ENCODE data around the gene S100A2.

S100A2 gene

GRCh38 chr1:153612111-153612754 lies 46.6 kb upstream of the S100A2 start:
- H3K4me3 ChIP-seq (ENCODE audit: low read length): peak overlapping the region; percentile 100
- peak; percentile 33 for DNase-seq (ENCODE audit: low read depth)
- TF ChIP-seq CTCF (IDR thresholded peaks at IDR 0.05; ENCODE audit: insufficient read depth, low read depth, low read length, missing control alignments): no peak

- peak overlapping the region; percentile 100 for H3K4me3 ChIP-seq (ENCODE audit: low read length)
- no peak for TF ChIP-seq CTCF (IDR thresholded peaks at IDR 0.05; ENCODE audit: insufficient read depth, low read depth, low read length, missing control alignments)
- peak; percentile 56 for DNase-seq (ENCODE audit: low read depth)
These were observed 45.7 kb upstream of the S100A2 start for GRCh38 chr1:153611356-153611755.

GRCh38 chr1:153610811-153611301 lies 45.2 kb upstream of the S100A2 start:
- peak; percentile 92 for DNase-seq (ENCODE audit: low read depth)
- no peak for TF ChIP-seq CTCF (IDR thresholded peaks at IDR 0.05; ENCODE audit: insufficient read depth, low read depth, low read length, missing control alignments)
- peak overlapping the region; percentile 100 for H3K4me3 ChIP-seq (ENCODE audit: low read length)

GRCh38 chr1:153610334-153610733 lies 44.7 kb upstream of the S100A2 start:
- H3K4me3 ChIP-seq (ENCODE audit: low read length): peak overlapping the region; percentile 100
- DNase-seq (ENCODE audit: low read depth): peak; percentile 69
- no peak for TF ChIP-seq CTCF (IDR thresholded peaks at IDR 0.05; ENCODE audit: insufficient read depth, low read depth, low read length, missing control alignments)

- peak overlapping the region; percentile 100 for H3K4me3 ChIP-seq (ENCODE audit: low read length)
- no peak for DNase-seq (ENCODE audit: low read depth)
- no peak for TF ChIP-seq CTCF (IDR thresholded peaks at IDR 0.05; ENCODE audit: insufficient read depth, low read depth, low read length, missing control alignments)
These were observed 43.9 kb upstream of the S100A2 start for GRCh38 chr1:153609585-153609907.

- peak; percentile 96 for DNase-seq (ENCODE audit: low read depth)
- peak overlapping the region; percentile 100 for H3K4me3 ChIP-seq (ENCODE audit: low read length)
- no peak for TF ChIP-seq CTCF (IDR thresholded peaks at IDR 0.05; ENCODE audit: insufficient read depth, low read depth, low read length, missing control alignments)
These were observed 43.3 kb upstream of the S100A2 start for GRCh38 chr1:153608742-153609584.
